HEK293 (cell line): ENCODE results near the gene CEMP1.
A peak's percentile ranks its signal among the peaks of the same experiment; 100 is the strongest.

Experiments
- GLI4 ChIP-seq: fragments of 450-650 bp; formaldehyde crosslinking; IDR thresholded peaks from 2 replicates; pipeline ENCODE4 v1.5.1; 2016; ENCODE audit warnings: missing biosample characterization, missing genetic modification characterization
- HOXA7 ChIP-seq: sonication (generic); formaldehyde crosslinking; IDR thresholded peaks from 2 replicates; pipeline ENCODE4 v1.8.1; 2022; ENCODE audit warnings: missing genetic modification reagents, borderline replicate concordance
- PRDM6 ChIP-seq: fragments of 450-650 bp; formaldehyde crosslinking; IDR thresholded peaks from 2 replicates; pipeline ENCODE4 v1.5.1; 2017; ENCODE audit warnings: missing biosample characterization, missing genetic modification characterization
- SP7 ChIP-seq: fragments of 450-650 bp; formaldehyde crosslinking; IDR thresholded peaks from 2 replicates; pipeline ENCODE4 v1.5.1; 2016; ENCODE audit warnings: missing biosample characterization, missing genetic modification characterization
- WT1 ChIP-seq: fragments of 450-650 bp; formaldehyde crosslinking; IDR thresholded peaks from 2 replicates; pipeline ENCODE4 v1.5.1; 2016; ENCODE audit warnings: missing biosample characterization, missing genetic modification characterization
- ZBTB21 ChIP-seq: fragments of 450-650 bp; formaldehyde crosslinking; IDR thresholded peaks from 2 replicates; pipeline ENCODE4 v1.5.1; 2017; ENCODE audit warnings: missing biosample characterization, missing genetic modification characterization
- ZFP3 ChIP-seq: fragments of 450-650 bp; formaldehyde crosslinking; IDR thresholded peaks from 2 replicates; pipeline ENCODE4 v1.5.1; 2016; ENCODE audit warnings: low read depth, missing biosample characterization, missing genetic modification characterization
- ZFP69B ChIP-seq: fragments of 450-650 bp; formaldehyde crosslinking; IDR thresholded peaks from 2 replicates; pipeline ENCODE4 v1.5.1; 2016; ENCODE audit warnings: missing biosample characterization, missing genetic modification characterization
- ZNF112 ChIP-seq: fragments of 450-650 bp; formaldehyde crosslinking; IDR thresholded peaks from 2 replicates; pipeline ENCODE4 v1.5.0; 2017; ENCODE audit warnings: missing biosample characterization, missing genetic modification characterization
- ZNF146 ChIP-seq: fragments of 450-650 bp; formaldehyde crosslinking; IDR thresholded peaks from 2 replicates; pipeline ENCODE4 v1.5.1; 2016; ENCODE audit warnings: missing biosample characterization, missing genetic modification characterization
- ZNF24 ChIP-seq: fragments of 450-650 bp; formaldehyde crosslinking; IDR thresholded peaks from 2 replicates; pipeline ENCODE4 v1.5.1; 2016; ENCODE audit warnings: missing biosample characterization, missing genetic modification characterization
- ZNF292 ChIP-seq: fragments of 450-650 bp; formaldehyde crosslinking; IDR thresholded peaks from 2 replicates; pipeline ENCODE4 v1.5.1; 2016; ENCODE audit warnings: low read depth, missing biosample characterization, missing genetic modification characterization, borderline replicate concordance
- ZNF324 ChIP-seq: fragments of 450-650 bp; formaldehyde crosslinking; IDR thresholded peaks from 2 replicates; pipeline ENCODE4 v1.5.1; 2016; ENCODE audit warnings: missing biosample characterization, missing genetic modification characterization
- ZNF549 ChIP-seq: fragments of 450-650 bp; IDR thresholded peaks from 2 replicates; pipeline ENCODE4 v1.5.1; 2018; ENCODE audit warnings: missing biosample characterization, missing genetic modification characterization, mild to moderate bottlenecking, inconsistent platforms, moderate library complexity
- ZNF623 ChIP-seq: fragments of 450-650 bp; formaldehyde crosslinking; IDR thresholded peaks from 2 replicates; pipeline ENCODE4 v1.5.1; 2016; ENCODE audit warnings: missing biosample characterization, missing genetic modification characterization
- ZNF677 ChIP-seq: fragments of 450-650 bp; IDR thresholded peaks from 2 replicates; pipeline ENCODE4 v1.5.0; 2018; ENCODE audit warnings: missing biosample characterization, mild to moderate bottlenecking, missing genetic modification characterization, moderate library complexity
- ZNF777 ChIP-seq: fragments of 450-650 bp; formaldehyde crosslinking; IDR thresholded peaks from 2 replicates; pipeline ENCODE4 v1.5.1; 2017; ENCODE audit warnings: missing biosample characterization, missing genetic modification characterization, borderline replicate concordance
- ZNF785 ChIP-seq: fragments of 450-650 bp; formaldehyde crosslinking; IDR thresholded peaks from 2 replicates; pipeline ENCODE4 v1.5.1; 2016; ENCODE audit warnings: missing biosample characterization, missing genetic modification characterization
- ZSCAN18 ChIP-seq: fragments of 450-650 bp; formaldehyde crosslinking; IDR thresholded peaks from 2 replicates; pipeline ENCODE4 v1.5.1; 2016; ENCODE audit warnings: missing biosample characterization, missing genetic modification characterization
- TF ChIP-seq, protein P1 (sequence below): fragments of 450-650 bp; formaldehyde crosslinking; IDR thresholded peaks from 2 replicates; pipeline ENCODE4 v1.5.1; 2016; ENCODE audit warnings: missing biosample characterization, missing genetic modification characterization
- TF ChIP-seq, protein P2 (sequence below): fragments of 450-650 bp; formaldehyde crosslinking; conservative IDR thresholded peaks from 2 replicates; pipeline ENCODE4 v1.5.1; 2016; ENCODE audit warnings: low read depth, missing biosample characterization, missing genetic modification characterization
- TF ChIP-seq, protein P3 (sequence below): fragments of 450-650 bp; formaldehyde crosslinking; IDR thresholded peaks from 2 replicates; pipeline ENCODE4 v1.5.1; 2017; ENCODE audit warnings: missing biosample characterization, missing genetic modification characterization
- TF ChIP-seq, protein P4 (sequence below): fragments of 450-650 bp; formaldehyde crosslinking; IDR thresholded peaks from 2 replicates; pipeline ENCODE4 v1.5.1; 2016; ENCODE audit warnings: missing biosample characterization, missing genetic modification characterization
- TF ChIP-seq, protein P5 (sequence below): fragments of 450-650 bp; formaldehyde crosslinking; IDR thresholded peaks from 2 replicates; pipeline ENCODE4 v1.5.1; 2016; ENCODE audit warnings: missing biosample characterization, missing genetic modification characterization

Gene CEMP1

DNA sequence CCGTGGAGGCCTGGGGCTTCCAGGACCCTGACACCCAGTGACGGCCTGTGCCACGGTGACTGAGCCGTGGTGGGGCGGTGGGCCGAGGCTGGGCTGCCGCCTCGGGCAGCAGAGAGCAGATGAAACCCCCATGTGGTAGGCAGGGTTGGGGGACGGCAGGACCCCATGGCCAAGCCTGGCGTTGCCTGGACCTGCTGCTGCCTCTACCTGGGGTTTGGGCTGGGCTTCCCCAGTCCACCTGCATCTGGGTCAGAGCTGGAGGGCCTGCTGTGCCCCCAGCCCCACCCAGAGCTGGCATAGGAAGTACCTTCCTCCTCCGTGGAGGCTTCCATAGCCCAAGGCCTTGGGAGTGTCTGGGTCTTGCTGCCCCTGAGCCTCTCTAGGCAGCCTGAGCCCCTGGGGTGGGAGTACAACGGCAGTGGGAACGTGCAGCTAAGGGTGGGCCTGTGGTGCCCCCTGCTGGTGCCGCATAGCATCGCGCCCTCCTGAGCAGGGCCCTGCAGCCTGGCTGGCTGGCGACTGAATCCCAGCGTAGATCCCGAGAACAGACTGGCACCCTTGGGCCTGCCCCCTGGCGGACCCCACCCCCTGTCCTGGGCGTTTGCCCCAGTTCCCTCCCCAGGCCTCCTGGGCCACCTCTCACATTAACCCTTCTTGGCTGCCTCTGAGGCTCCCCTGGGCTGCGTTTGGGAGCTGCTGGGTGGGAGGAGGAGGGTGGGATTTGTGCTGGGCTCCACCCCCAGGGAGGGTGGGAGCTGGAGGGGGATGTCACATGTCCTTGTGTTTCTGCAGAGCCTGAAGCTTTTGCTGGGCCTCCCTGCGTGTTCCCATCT lies 30.1 kb downstream of the CEMP1 start (continued):
- TF ChIP-seq, protein P1, sequence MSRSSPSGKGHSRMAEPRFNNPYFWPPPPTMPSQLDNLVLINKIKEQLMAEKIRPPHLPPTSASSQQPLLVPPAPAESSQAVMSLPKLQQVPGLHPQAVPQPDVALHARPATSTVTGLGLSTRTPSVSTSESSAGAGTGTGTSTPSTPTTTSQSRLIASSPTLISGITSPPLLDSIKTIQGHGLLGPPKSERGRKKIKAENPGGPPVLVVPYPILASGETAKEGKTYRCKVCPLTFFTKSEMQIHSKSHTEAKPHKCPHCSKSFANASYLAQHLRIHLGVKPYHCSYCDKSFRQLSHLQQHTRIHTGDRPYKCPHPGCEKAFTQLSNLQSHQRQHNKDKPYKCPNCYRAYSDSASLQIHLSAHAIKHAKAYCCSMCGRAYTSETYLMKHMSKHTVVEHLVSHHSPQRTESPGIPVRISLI = no peak
- no peak for TF ChIP-seq ZNF785 (tag by site-specific recombination)
- TF ChIP-seq GLI4 (tag by site-specific recombination) = no peak
- no peak for TF ChIP-seq ZNF112
- no peak for TF ChIP-seq ZBTB21 (tag by site-specific recombination)
- TF ChIP-seq ZNF292 = no peak
- TF ChIP-seq, protein P2, sequence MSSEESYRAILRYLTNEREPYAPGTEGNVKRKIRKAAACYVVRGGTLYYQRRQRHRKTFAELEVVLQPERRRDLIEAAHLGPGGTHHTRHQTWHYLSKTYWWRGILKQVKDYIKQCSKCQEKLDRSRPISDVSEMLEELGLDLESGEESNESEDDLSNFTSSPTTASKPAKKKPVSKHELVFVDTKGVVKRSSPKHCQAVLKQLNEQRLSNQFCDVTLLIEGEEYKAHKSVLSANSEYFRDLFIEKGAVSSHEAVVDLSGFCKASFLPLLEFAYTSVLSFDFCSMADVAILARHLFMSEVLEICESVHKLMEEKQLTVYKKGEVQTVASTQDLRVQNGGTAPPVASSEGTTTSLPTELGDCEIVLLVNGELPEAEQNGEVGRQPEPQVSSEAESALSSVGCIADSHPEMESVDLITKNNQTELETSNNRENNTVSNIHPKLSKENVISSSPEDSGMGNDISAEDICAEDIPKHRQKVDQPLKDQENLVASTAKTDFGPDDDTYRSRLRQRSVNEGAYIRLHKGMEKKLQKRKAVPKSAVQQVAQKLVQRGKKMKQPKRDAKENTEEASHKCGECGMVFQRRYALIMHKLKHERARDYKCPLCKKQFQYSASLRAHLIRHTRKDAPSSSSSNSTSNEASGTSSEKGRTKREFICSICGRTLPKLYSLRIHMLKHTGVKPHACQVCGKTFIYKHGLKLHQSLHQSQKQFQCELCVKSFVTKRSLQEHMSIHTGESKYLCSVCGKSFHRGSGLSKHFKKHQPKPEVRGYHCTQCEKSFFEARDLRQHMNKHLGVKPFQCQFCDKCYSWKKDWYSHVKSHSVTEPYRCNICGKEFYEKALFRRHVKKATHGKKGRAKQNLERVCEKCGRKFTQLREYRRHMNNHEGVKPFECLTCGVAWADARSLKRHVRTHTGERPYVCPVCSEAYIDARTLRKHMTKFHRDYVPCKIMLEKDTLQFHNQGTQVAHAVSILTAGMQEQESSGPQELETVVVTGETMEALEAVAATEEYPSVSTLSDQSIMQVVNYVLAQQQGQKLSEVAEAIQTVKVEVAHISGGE = no peak
- TF ChIP-seq ZNF549 (tag by site-specific recombination) = no peak
- TF ChIP-seq ZNF677 (tag by site-specific recombination) = no peak
- TF ChIP-seq ZFP3 (tag by site-specific recombination) = no peak
- TF ChIP-seq HOXA7 = no peak
- TF ChIP-seq ZNF24 (tag by site-specific recombination) = 0 out of 2 replicates have a peak, but pooled peaks have one; percentile 21
- peak; percentile 88 for TF ChIP-seq ZFP69B (tag by site-specific recombination)
- TF ChIP-seq PRDM6 (tag by site-specific recombination) = no peak
- TF ChIP-seq WT1 (tag by site-specific recombination) = no peak
- TF ChIP-seq SP7 (tag by site-specific recombination) = peak; percentile 30; the same call in 1 of the 2 replicates
- 0 out of 2 replicates have a peak, but pooled peaks have one; percentile 38 for TF ChIP-seq ZNF324 (tag by site-specific recombination)
- TF ChIP-seq ZNF777 = no peak
- TF ChIP-seq, protein P3, sequence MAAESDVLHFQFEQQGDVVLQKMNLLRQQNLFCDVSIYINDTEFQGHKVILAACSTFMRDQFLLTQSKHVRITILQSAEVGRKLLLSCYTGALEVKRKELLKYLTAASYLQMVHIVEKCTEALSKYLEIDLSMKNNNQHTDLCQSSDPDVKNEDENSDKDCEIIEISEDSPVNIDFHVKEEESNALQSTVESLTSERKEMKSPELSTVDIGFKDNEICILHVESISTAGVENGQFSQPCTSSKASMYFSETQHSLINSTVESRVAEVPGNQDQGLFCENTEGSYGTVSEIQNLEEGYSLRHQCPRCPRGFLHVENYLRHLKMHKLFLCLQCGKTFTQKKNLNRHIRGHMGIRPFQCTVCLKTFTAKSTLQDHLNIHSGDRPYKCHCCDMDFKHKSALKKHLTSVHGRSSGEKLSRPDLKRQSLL = no peak
- TF ChIP-seq, protein P4, sequence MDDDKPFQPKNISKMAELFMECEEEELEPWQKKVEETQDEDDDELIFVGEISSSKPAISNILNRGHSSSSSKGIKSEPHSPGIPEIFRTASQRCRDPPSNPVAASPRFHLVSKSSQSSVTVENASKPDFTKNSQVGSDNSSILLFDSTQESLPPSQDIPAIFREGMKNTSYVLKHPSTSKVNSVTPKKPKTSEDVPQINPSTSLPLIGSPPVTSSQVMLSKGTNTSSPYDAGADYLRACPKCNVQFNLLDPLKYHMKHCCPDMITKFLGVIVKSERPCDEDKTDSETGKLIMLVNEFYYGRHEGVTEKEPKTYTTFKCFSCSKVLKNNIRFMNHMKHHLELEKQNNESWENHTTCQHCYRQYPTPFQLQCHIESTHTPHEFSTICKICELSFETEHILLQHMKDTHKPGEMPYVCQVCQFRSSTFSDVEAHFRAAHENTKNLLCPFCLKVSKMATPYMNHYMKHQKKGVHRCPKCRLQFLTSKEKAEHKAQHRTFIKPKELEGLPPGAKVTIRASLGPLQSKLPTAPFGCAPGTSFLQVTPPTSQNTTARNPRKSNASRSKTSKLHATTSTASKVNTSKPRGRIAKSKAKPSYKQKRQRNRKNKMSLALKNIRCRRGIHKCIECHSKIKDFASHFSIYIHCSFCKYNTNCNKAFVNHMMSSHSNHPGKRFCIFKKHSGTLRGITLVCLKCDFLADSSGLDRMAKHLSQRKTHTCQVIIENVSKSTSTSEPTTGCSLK (tag by site-specific recombination) = no peak
- TF ChIP-seq, protein P5, sequence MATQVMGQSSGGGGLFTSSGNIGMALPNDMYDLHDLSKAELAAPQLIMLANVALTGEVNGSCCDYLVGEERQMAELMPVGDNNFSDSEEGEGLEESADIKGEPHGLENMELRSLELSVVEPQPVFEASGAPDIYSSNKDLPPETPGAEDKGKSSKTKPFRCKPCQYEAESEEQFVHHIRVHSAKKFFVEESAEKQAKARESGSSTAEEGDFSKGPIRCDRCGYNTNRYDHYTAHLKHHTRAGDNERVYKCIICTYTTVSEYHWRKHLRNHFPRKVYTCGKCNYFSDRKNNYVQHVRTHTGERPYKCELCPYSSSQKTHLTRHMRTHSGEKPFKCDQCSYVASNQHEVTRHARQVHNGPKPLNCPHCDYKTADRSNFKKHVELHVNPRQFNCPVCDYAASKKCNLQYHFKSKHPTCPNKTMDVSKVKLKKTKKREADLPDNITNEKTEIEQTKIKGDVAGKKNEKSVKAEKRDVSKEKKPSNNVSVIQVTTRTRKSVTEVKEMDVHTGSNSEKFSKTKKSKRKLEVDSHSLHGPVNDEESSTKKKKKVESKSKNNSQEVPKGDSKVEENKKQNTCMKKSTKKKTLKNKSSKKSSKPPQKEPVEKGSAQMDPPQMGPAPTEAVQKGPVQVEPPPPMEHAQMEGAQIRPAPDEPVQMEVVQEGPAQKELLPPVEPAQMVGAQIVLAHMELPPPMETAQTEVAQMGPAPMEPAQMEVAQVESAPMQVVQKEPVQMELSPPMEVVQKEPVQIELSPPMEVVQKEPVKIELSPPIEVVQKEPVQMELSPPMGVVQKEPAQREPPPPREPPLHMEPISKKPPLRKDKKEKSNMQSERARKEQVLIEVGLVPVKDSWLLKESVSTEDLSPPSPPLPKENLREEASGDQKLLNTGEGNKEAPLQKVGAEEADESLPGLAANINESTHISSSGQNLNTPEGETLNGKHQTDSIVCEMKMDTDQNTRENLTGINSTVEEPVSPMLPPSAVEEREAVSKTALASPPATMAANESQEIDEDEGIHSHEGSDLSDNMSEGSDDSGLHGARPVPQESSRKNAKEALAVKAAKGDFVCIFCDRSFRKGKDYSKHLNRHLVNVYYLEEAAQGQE (tag by site-specific recombination) = no peak
- no peak for TF ChIP-seq ZNF623 (tag by site-specific recombination)
- no peak for TF ChIP-seq ZSCAN18
- no peak for TF ChIP-seq ZNF146 (tag by site-specific recombination)
